HFF-Myc (cell line): ENCODE data around the gene SNPH.
"Not testable (repeated sequence)": the region's sequence is repeated elsewhere in the genome, so short reads cannot be mapped to it uniquely, and the experiment has no call there.

Experiments
- DNase-seq: peaks from one replicate; pipeline ENCODE4 v3.0.0-alpha.2; 2011; ENCODE audit warnings: low read depth; ENCODE audit errors: extremely low read depth
- H3K4me3 ChIP-seq: replicated peaks from 2 replicates; pipeline ENCODE4 v1.5.1; 2011; ENCODE audit warnings: low read depth, mild to moderate bottlenecking, control low read depth, low read length
- CTCF ChIP-seq: IDR thresholded peaks from 2 replicates; pipeline ENCODE4 v1.5.1; 2012; ENCODE audit warnings: mild to moderate bottlenecking, low read depth, low read length, control low read depth; ENCODE audit errors: missing control alignments

SNPH gene

GRCh38 chr20:1338096-1338495 lies 72.0 kb downstream of the SNPH start:
- no peak for TF ChIP-seq CTCF
- no peak overlapping the region for H3K4me3 ChIP-seq
- no peak for DNase-seq

GRCh38 chr20:1338801-1339200 lies 72.7 kb downstream of the SNPH start:
- no peak for DNase-seq
- no peak overlapping the region for H3K4me3 ChIP-seq
- no peak for TF ChIP-seq CTCF

- no peak for TF ChIP-seq CTCF
- no peak overlapping the region for H3K4me3 ChIP-seq
- no peak for DNase-seq
Measured at GRCh38 chr20:1341561-1342265, 75.6 kb downstream of the SNPH start.

DNA sequence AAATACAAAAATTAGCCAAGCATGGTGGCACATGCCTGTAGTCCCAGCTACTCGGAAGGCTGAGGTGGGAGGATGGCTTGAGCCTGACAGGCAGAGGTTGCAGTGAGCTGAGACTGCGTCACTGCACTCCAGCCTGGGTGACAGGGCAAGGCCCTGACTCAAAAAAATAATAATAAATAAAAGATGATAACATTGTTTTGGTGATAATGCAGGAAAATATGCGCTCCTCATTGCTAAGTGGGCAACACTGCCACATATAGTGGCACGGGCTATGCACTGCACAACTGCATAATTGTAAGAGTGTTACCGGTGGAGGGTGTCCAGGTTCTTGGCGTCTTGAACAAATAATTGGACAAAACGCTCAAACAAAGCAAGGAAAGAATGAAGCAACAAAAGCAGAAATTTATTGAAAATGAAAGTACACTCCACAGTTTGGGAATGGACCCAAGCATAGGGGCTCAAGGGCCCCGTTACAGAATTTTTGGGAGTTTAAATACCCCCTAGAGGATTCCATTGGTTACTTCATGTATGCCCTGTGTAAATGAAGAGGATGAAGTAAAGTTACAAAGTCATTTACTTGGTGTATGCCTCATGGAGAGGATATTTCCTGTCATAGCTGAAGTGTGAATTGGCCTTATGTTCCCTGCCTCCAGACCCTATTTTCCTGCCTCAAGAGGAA lies 77.5 kb downstream of the SNPH start:
- not testable (repeated sequence) for H3K4me3 ChIP-seq, DNase-seq

- DNase-seq, result no peak
- TF ChIP-seq CTCF, result no peak
- no peak overlapping the region for H3K4me3 ChIP-seq
Measured at GRCh38 chr20:1345030-1345755, 79.1 kb downstream of the SNPH start.

DNA sequence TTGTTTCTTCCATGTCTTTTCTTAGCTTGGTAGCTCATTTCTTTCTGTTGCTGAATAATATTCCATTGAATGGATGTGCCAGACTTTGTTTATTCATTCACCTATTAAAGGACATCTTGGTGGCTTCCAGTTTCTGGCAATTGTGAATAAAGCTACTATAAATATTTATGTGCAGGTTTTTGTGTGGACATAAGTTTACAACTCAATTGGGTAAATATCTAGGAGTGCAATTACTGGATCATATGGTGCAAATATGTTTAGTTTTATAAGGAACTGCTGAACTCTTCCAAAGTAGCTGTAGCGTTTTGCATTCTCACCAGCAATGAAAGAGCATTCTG lies 79.6 kb downstream of the SNPH start:
- H3K4me3 ChIP-seq, result no peak overlapping the region
- no peak for TF ChIP-seq CTCF

GRCh38 chr20:1346315-1346969 lies 80.3 kb downstream of the SNPH start:
- DNase-seq, result no peak
- no peak for TF ChIP-seq CTCF
- no peak overlapping the region for H3K4me3 ChIP-seq

More for the DNA sequence above, 79.6 kb downstream of the SNPH start:
- no peak for DNase-seq
